Activated CD4-positive, CD25-positive, alpha-beta regulatory T cell (primary cell): ENCODE data around the gene NKRF.
"Not testable (repeated sequence)": the region's sequence is repeated elsewhere in the genome, so short reads cannot be mapped to it uniquely, and the experiment has no call there.

Source experiments
- DNase-seq, 4 experiments: peaks; one replicate each; lab custom pipeline; 2025; lab: John Stamatoyannopoulos, UW

The NKRF gene

GRCh38 chrX:119606280-119607017, at the start of gene NKRF:
TSS of gene NKRF (minus strand) at chrX:119606424.
- peak; percentile 61 to 72 (median 71) for DNase-seq

DNA sequence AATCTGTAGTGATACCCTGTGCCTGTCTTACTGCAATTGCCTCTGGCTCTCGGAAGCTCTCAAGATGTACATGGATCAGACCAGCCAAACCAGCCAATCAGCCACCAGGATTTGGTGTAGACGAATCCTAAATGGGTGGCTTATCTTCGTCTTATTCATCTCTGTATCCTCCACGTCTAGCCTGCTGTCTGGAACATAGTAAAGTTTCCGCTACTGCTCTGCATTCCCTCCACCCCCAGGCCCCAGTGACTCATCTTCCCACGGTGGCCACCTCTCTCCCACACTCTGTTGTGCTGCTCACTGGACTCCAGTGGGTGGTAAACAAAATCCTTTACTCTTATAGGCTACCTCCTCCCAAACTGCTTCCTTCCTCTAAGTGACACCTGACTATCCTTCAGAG, 48.9 kb upstream of the NKRF start:
- DNase-seq = peak in 1 of 4 experiments; percentile 9

- DNase-seq = no peak
Measured at GRCh38 chrX:119654112-119654531, 47.9 kb upstream of the NKRF start.

DNA sequence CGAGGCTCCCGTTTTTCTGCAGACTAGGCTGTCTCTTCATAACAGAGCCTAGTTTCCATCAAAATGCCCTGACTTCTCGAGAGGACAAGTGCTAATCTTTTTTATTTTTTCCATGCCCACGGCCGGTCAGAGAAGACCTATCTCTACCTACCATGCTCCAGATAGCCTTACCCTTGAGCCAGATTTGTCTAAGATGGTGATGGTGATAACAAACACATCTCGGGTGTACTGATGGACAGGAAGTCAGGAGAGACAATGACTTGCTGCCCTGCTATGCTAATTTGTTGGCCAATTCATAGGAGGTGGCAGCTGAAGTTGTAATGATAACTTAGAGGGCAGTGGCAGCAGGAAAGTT, 42.2 kb upstream of the NKRF start:
- no peak for DNase-seq

GRCh38 chrX:119647552-119648420, 41.6 kb upstream of the NKRF start:
- peak in 3 of 4 experiments; percentile 4 to 31 (median 22) for DNase-seq

GRCh38 chrX:119647089-119647488, 40.9 kb upstream of the NKRF start:
- DNase-seq = no peak

DNA sequence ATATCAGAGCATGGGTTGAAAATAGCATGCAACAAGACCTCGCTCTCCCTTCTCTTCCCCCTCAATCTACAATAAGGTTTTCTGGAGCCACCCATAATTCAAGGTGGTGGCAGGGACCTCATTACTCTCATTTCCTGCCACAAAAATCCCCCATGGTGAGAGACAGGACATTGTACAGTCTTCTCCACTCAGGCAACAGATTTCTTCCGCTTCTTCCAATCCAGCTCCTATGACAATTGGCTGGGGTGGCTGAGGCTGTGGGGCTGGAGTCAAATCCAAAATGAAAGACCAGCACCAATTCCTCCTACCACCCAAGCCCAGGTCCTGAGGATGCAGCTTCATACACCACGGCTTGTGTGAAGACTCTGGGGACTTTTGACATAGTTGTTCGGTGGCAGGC, 40.3 kb upstream of the NKRF start:
- DNase-seq = no peak

- no peak for DNase-seq
Measured at GRCh38 chrX:119643696-119644095, 37.5 kb upstream of the NKRF start.

DNA sequence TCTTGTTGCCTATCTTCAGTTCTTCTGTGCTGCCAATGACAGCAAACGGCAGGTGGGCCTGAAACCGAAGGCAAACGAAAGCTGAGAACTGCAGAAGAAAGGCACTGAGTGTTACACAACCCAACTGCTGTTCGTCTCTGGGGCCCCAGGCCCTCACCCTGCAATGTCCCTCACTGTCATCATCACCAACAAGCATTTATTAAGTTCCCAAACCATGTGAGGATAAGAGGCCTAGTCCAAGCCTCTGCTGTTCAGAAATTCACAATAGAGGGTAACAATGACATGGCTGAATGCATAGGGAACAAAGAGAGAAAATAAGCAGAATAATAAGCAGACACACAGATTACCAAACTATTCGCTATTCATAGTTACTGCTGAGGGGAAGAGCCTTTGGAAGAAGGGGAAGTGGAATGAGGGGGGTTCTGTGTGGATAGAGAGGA, 34.5 kb upstream of the NKRF start:
- DNase-seq = no peak

- DNase-seq = no peak
Measured at GRCh38 chrX:119638725-119639471, 32.7 kb upstream of the NKRF start.

DNA sequence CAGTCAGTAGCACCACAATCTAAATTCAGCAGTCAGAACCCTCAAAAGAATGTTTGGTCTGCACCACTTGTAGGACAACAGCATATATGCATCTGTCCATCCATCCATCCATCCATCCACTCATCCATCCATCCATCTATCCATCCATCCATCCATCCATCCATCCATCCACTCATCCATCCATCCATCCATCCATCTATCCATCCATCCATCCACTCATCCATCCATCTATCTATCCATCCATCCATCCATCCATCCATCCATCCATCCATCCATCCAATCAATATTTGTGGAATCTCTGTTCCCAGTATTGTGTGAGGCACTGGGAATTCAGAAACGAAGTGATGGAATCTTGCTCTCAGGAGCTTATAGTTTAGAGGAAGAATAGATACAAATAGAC, 31.2 kb upstream of the NKRF start:
- not testable (repeated sequence) for DNase-seq

DNA sequence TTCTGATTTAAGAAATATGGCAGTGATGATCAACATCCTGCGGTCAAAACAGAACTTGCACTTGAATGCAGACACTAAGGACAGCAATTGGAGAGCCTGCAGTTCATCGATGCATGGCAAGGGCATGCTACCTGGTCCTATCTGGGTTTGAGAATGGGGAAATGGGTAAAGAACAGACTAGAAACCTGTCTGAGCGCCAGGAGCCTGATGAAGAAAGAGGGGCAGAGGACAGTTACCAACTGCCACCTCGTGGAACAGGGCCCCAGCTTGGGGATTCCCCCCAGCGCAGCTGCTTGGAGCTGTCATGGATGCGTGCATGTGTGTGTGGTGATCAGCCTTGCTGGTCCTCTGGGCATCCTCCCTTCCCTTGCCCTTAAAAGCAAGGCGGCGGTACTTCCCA, 30.2 kb upstream of the NKRF start:
- DNase-seq = no peak

DNA sequence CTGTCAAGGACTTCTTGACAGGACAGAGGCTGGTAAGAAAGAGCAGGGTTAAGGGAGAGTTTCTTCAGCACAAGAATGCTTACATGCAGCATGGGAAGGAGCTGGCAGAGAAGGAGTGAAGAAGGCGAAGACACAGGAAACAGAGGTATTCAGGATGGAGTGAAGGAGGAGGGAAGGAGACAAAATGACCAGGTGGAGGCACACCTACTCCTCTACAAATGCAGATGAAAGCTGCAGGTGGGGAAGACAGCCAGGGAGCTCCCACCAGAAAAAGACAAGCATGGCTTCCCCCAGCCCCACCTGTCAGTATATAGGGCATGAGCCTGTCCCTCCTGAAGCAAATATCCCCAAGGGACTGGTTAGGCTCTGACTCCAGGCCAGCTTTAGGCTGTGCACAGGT, 29.6 kb upstream of the NKRF start:
- DNase-seq = no peak

- DNase-seq = no peak
Measured at GRCh38 chrX:119635179-119635578, 29.0 kb upstream of the NKRF start.

DNA sequence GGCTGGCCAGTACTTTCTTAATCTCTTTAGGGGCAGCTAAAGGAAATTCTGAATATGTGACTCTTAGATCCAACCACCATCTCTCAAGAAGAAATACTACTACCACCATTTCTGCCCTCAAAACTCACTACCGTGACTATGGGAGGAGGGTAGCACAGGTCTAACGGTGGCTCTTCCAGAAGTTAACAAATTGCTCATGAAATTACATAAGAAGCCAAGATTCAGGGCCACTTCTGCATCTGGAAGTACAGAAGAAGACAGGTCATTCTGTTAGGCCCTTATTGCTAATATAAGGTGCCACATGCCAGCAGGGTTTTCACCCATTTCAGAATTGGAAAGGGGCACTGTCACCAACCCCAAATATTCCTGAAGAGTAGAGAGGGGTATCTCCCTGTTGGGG, 19.6 kb upstream of the NKRF start:
- no peak for DNase-seq

DNA sequence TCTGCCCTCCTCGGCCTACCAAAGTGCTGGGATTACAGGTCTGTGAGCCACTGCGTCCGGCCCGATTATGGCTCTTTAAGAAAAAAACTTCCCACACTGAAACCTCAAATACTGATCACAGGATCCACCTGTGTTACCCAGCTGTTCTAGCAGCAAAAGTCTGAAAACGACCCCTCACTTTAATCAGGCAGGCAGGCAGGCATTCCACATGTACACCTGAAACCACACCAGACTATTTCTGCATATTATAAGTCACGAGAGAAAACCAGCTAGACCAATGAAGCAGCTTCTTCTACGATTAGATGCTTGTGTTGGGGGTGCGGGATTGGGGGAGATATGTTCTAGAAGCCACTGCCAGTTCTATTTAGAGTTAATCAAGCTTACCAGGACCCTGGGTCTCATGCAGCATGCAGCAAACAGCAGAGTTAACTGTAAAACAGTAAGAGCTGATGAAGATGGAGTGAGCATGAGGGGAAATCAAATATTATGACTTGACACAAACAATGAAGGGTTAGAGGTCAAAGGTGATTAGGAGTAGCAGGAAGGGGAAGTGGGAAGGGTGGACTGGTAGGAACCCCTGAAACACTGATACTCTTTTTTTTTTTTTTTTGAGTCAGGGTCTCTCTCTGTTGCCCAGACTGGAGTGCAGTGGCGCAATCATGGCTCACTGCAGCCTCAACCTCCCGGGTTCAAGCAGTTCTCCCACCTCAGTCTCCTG, 18.9 kb upstream of the NKRF start:
- no peak for DNase-seq

DNA sequence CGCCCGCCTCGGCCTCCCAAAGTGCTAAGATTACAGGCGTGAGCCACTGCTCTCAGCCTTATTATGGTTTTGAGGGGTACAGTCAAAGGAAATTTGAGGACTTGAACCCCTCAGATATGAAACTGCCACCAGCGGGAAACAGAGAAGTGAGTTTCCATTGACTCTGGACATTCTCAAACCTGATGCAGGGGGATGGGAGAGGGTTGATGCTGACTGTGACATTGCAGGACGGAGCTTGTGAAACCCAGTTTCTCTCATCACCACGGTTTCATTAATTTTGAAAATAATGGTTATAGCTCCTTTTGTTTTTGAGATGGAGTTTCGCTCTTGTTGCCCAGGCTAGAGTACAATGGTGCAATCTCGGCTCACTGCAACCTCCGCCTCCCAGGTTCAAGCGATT, 18.2 kb upstream of the NKRF start:
- DNase-seq = no peak

DNA sequence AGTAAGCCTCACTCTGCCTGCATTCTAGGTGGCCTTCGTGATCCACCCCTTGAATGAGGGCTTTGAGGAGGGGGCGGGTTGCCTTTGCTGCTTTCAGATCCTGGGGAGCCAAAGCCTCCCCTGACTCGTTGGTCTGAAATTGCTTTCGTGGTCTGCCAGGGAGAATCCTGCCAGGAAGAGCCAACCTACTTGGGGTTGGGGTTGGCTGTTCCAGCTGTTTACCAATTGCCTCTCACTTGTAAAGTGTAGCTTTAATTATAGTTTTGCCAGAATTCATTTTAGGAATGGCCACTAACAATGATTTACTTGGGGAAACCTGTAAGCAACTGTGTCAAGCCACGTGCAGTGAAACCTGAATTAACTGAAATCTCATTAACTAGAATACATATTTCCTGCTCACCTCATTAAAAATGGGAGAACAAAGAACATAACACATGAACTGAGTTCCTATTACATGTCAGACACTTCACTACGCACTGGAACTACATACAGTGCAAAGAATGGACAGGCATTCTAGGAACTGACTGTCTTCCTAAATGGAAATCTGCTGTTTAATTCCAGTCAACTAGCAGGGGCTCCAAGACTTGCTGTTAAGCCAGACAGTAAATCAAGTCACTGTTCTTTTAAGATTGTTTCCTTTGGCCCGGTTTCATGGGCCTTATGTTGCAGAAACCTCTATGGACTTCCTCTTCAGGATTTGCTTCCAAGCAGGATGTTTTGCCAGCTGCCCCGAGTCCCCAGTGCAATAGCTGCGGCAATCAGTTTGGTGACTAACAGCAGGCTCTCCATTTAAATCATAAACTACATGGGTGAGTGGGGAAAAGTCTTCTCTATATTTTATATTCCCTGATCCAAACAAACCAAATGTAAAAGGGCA, 16.4 kb upstream of the NKRF start:
- no peak for DNase-seq

GRCh38 chrX:119618439-119618838, 12.2 kb upstream of the NKRF start:
- DNase-seq = no peak

GRCh38 chrX:119617517-119618164, 11.4 kb upstream of the NKRF start:
- DNase-seq = no peak
